Muscle of back (tissue), 11 donors: ENCODE data around the gene P3H3. TPM values are rescaled to one million over a fixed set of nuclear protein-coding genes. Genes with fewer than 3 reads are reported as not detected.
A peak's percentile ranks its signal among the peaks of the same experiment; 100 is the strongest.

Experiments
- DNase-seq, 3 donors: peaks; one replicate each; pipeline versions ENCODE4 v3.0.0 to v3.0.0-alpha.2; 2013
- polyA plus RNA-seq, 10 donors: library from polyadenylated mRNA; unstranded; fragments of 120-200 nt; gene quantifications; one replicate each; pipeline ENCODE4 v1.2.1, GENCODE V29; 2013; ENCODE audit not compliant: insufficient read length in 10 of 10

P3H3 gene
- polyA plus RNA-seq, 10 donors, result 32.6 to 62.7 (median 44.1) TPM

GRCh38 chr12:6796576-6796975 is 31.6 kb upstream of the P3H3 start:
- no peak for DNase-seq

GRCh38 chr12:6799147-6799546 is 29.1 kb upstream of the P3H3 start:
- DNase-seq, result no peak

- no peak for DNase-seq
These were observed 21.0 kb upstream of the P3H3 start for GRCh38 chr12:6807170-6807569.

- no peak for DNase-seq
These were observed 19.2 kb upstream of the P3H3 start for GRCh38 chr12:6809056-6809455.

- no peak for DNase-seq
These were observed 17.4 kb upstream of the P3H3 start for GRCh38 chr12:6810758-6811157.

GRCh38 chr12:6813363-6813762 is 14.8 kb upstream of the P3H3 start:
- DNase-seq, result no peak

GRCh38 chr12:6816598-6816997 is 11.6 kb upstream of the P3H3 start:
- no peak for DNase-seq

GRCh38 chr12:6817098-6817497 is 11.1 kb upstream of the P3H3 start:
- no peak for DNase-seq

GRCh38 chr12:6817662-6818157 is 10.5 kb upstream of the P3H3 start:
- DNase-seq, result no peak

GRCh38 chr12:6818222-6818621 is 10.0 kb upstream of the P3H3 start:
- DNase-seq, result no peak

- DNase-seq, result no peak
These were observed 9.6 kb upstream of the P3H3 start for GRCh38 chr12:6818645-6819044.

GRCh38 chr12:6819106-6820030 is 8.8 kb upstream of the P3H3 start:
- DNase-seq, result no peak

- DNase-seq, result no peak
These were observed 8.0 kb upstream of the P3H3 start for GRCh38 chr12:6820166-6820565.

GRCh38 chr12:6821591-6822425 is 6.4 kb upstream of the P3H3 start, which contains the start of gene GPR162:
Gene GPR162 (plus strand): TSS chr12:6821821. CDS start chr12:6823899, 2,078 bp downstream.
- peak in 2 of 3 donors; percentile 78 to 93 for DNase-seq

GRCh38 chr12:6822426-6823135 is 5.6 kb upstream of the P3H3 start:
- no peak for DNase-seq

GRCh38 chr12:6823182-6824084 is 4.8 kb upstream of the P3H3 start:
- DNase-seq, result no peak

GRCh38 chr12:6824085-6824775 is 4.0 kb upstream of the P3H3 start:
- peak in 1 of 3 donors; percentile 11 for DNase-seq

GRCh38 chr12:6824901-6825381 is 3.3 kb upstream of the P3H3 start:
- no peak for DNase-seq

- DNase-seq, result peak; percentile 85 to 96 (median 93)
These were observed 2.6 kb upstream of the P3H3 start for GRCh38 chr12:6825398-6826124.
